Dermis blood vessel endothelial cell (primary cell): ENCODE measurements around the gene CHD9. TPM values are rescaled to one million over a fixed set of nuclear protein-coding genes. Genes with fewer than 3 reads are reported as not detected.
"Not testable (repeated sequence)": the region's sequence is repeated elsewhere in the genome, so short reads cannot be mapped to it uniquely, and the experiment has no call there.

Experiments
- DNase-seq: peaks from one replicate; pipeline ENCODE4 v3.0.0; 2010
- total RNA-seq: library from RNA; depleted of rRNA; stranded (reverse); fragments of >200 nt; gene quantifications from 2 replicates; pipeline ENCODE4 v1.2.3, GENCODE V29; 2014

CHD9 gene, protein sequence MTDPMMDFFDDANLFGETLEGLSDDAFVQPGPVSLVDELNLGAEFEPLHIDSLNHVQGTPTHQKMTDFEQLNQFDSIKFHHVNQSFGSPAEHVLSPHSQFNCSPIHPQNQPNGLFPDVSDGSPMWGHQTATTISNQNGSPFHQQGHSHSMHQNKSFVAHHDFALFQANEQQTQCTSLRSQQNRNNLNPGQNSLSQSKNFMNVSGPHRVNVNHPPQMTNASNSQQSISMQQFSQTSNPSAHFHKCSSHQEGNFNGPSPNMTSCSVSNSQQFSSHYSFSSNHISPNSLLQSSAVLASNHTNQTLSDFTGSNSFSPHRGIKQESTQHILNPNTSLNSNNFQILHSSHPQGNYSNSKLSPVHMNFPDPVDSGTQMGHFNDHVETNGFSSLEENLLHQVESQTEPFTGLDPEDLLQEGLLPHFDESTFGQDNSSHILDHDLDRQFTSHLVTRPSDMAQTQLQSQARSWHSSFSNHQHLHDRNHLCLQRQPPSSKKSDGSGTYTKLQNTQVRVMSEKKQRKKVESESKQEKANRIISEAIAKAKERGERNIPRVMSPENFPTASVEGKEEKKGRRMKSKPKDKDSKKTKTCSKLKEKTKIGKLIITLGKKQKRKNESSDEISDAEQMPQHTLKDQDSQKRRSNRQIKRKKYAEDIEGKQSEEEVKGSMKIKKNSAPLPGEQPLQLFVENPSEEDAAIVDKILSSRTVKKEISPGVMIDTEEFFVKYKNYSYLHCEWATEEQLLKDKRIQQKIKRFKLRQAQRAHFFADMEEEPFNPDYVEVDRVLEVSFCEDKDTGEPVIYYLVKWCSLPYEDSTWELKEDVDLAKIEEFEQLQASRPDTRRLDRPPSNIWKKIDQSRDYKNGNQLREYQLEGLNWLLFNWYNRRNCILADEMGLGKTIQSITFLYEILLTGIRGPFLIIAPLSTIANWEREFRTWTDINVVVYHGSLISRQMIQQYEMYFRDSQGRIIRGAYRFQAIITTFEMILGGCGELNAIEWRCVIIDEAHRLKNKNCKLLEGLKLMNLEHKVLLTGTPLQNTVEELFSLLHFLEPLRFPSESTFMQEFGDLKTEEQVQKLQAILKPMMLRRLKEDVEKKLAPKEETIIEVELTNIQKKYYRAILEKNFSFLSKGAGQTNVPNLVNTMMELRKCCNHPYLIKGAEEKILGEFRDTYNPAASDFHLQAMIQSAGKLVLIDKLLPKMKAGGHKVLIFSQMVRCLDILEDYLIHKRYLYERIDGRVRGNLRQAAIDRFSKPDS (N-terminal part only)
- 51.1 and 95.0 TPM in 2 replicates for total RNA-seq

DNA sequence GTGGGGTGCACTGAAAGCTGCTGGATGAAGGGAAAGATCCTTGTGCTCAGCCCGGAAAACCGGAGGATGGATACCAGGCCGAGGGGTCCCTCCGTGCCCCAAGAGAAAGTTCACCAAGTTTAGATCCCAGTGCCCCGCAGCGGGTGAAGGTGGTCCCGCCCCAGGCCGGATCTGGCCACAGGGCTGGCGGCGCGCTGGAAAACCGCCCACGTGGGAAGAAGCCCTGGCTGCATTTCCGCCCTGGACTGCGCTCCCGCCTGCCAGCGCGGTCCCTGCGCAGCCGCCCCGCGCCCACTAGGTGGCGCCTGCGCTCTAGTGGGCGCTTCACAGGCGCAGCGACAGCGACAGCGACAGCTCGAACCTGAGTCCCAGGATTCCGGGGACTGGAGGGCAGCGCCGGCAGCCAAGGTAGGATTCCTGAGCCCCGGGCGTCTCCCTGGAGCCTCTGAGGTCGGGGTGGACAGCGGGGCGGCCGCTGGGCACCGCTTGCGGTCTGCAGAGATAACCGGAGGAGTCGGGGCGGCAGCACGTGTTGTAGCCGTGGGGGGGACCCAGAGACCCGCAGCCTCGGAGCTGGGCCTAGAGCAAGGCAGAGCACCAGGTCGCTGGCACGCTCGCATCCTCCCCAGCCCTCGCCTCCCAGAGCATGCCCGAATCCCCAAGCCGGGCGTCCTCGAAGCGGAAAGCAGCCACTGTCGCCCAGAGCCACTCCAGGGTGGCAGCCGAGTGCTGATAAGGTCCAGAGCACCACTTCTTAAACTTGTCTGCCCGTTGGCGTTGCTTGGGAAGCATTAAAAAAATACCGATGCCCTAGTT lies at the start of gene CHD9:
CHD9 (plus strand) TSS at position 322 of the 816 bp plus-strand sequence. CDS start 101,099 bp downstream, outside the sequence.
- DNase-seq = peak; percentile 90

DNA sequence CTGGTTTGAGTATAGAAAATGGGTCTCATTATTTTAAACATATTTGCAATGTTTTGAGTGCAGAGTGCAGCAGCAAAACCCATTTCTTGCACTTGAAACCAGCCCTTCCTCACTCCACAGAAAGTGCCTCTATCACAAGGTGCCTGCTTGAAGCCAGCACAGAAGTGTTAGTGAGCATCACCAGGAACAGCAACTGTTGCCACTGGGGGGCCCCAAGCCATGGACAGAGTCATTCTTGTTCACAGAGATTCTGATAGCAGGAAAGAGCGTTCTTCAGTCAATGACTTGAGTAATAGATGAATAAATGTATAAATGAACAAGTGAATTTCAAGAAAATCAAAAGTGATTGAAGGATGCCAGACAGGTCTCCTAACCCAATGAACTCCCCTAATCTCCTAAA lies 47.7 kb upstream of the CHD9 start:
- no peak for DNase-seq

DNA sequence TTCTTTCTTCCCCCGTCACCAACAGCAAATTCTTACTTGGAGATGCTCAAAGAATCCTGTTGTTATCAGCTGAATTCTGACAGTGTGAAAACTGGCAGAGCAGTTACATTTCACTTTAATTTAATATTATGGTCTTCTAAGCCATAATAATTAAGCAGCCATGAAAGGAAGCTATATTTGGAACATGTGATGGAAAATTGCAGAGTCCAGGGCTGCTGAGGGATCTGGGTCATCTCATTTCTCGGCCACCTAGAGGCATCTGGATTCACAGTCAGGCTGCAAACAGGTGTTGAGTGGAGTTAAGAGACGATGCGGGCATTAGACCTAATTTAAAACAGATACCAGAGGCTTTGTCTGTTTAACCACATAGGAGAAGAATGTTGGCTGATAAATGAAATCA lies 40.5 kb upstream of the CHD9 start:
- no peak for DNase-seq

DNA sequence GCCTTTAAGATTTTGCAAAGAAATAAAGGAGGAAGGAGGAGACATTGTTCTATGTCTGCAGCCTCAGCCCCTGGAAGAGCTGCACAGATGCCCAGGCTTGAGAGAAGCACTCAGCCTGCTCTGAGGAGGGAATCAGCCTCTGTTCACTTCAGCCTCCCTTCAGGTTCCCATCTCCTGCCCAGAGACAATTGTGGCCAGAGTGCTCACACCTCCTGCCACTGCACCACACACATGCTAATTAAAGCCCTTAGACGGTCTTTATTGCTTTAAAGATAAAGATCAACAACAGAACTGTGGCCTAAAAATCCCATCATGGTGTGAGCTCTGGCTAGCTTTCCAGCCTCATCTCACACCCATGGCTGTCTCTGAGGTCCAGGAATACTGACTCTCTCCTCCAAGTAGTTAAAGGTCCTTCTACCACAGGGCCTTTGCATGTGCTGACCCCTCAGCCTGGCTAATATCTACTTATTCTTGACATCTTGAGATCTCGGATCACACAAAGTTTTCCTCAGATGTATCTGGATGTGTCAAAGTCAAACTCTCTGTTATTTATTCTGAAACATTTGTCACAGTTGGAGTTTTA lies 35.9 kb upstream of the CHD9 start:
- DNase-seq = no peak

DNA sequence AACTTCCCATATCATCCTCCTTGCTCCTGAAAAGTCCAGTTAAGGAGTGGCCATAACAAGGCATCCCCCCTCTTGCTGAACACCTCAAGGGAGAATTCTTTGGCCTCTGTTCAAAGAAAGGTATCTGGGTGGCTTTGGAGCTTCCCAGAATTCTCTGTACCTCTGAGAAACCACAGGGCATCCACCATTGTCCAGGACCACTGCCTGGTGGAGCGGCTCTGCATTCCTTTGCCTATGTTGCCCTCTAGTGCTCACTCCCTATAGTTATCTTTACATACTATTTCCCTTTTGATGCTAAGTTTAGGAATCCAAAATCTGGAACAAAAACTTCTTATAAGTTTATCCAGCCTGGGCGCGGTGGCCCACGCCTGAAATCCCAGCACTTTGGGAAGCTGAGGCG lies 32.4 kb upstream of the CHD9 start:
- peak; percentile 71 for DNase-seq

DNA sequence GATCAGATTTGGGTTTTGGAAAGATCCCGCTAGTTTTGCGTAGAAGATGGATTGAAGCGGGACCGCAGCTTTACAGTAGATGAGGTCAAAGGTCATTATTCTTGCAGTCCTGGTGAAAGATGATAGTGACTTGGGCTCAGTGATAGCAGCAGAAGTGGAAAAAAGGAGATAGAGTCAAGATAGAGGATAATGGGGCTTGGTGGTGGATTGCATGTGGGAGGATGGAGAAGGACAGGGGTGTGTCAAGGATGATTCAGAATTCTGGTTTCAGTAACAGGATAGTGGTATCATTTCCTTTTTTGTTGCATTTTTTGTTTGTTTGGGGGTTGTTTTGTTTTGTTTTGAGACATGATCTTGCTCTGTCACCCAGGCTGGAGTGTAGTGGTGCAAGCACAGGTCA lies 30.7 kb upstream of the CHD9 start:
- DNase-seq = no peak

DNA sequence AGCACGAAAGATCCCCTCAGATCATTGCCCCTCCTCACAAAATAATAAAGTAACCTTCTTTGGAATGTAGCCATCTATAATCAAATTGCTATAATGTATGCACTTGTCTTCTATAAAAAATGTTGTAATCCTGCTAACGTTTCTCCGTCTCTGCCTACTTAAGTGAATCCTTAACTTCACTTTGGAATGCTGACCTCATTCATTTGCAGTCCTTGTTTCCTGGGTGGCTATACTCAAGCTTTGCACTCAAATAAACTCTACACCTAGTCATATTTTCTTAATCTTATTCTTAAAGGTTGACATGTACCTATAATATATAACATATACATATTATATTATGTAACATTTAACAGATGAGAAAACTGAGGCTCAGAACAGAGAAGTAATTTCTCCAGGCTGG lies 24.8 kb upstream of the CHD9 start:
- DNase-seq = no peak

DNA sequence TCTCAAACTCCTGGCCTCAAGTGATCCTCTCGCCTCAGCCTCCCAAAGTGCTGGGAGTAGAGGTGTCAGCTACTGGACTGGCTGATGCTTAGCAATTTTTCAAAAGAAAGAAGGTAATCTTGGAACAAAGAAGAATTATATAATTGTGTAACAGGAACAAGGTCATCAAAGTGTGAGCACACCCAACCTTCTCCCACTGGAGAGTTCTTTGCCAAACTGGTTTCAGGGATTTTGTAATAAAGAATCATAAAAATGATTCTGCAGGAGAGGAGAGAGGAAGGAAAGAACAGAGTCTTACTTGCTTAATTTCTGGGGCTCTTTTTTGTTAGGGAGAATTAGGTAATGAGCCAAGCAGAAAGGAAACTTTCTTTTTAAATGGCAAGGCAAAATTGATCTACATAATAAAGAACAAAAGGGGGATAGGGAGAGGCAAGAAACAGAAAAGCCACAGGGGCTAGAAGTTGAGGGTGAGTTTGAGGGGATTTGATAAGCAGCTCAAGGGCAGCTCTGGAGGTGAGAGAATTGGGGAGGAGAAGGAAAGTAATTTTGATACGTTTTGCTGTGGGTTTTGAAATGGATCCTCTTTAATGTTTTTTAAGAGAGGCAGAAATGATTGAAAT lies 23.4 kb upstream of the CHD9 start:
- no peak for DNase-seq

DNA sequence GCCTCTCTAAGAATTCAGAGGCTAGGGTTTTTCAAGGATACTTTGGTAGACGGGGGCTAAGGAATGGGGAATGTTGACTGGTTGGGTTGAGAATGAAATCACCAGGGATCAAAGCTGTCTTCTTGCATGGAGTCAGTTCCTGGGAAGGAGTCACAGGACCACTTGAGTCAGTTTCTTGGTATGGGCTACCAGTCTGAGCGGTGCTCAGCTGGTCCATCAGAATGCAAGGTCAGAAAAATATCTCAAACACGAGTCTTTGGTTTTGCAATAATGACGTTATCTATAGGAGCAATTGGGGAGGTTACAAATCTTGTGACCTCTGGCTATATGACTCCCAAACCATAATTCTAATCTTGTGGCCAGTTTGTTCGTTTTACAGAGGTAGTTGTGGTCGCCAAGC lies 20.5 kb upstream of the CHD9 start:
- no peak for DNase-seq

DNA sequence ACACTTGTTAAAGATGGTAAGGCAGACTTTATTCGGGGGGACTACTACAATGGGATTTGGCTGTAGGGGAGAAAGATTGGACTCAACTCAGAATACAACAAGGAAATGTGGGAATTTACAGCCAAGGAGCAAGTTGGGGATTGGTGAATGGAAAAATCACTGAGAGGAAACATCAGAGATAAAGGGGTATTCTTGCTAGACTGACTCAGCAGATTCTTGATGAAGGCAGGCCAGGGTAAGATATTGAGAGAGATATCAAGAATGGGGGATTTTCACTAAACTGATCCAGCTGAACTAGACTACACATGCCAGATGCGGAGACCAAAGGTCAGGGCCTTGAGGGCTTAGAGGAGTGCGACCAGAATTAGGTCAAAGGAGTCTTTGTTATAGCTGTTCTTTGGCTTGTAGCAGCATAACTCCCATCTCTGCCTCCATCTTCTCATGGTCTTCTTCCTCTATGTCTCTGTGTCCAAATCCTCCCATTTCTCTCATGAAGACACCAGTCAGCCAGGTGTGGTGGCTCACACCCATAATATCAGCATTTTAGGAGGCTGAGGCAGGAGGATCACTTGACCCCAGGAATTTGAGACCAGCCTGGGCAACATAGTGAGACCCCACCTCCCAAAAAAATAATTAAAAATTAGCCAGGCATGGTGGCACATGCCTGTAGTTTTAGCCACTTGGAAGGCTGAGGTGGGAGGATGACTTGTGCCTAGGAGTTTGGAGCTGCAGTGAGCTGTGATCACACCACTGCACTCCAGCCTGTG lies 19.4 kb upstream of the CHD9 start:
- DNase-seq = no peak

DNA sequence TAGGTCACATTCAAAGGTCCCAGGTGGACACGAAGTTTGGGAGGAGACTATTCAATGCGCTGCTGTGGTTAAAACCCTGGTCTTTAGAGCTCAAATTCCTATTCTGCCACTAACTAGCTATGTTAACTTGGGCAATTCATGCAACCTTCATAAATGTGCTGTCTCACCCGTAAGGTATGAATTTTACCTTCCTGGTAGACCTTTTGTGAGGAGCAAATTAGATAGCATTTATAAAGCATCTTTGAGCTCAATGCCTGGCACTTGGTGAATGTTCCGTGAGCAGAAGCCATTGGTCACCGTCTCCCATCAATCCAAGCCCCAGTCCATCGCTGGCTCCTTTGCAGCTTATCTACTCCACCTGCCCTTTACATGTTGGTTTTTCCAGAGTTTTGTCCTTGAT lies 18.7 kb upstream of the CHD9 start:
- DNase-seq = no peak

DNA sequence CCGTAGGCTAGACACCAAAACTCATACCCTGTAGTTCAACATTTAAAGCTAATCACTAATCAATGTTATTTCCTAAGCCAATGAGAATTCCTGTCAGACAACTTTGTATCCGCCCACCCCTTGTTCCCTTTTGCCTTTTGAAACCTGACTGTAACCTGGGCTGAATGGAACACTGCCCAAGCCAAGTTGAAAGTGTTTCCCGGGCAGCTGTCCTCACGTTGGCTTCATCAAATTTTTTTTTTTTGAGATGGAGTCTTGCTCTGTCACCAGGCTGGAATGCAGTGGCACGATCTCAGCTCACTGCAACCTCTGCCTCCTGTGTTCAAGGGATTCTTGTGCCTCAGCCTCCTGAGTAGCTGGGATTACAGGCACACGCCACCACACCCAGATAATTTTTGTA lies 18.1 kb upstream of the CHD9 start:
- DNase-seq = not testable (repeated sequence)

DNA sequence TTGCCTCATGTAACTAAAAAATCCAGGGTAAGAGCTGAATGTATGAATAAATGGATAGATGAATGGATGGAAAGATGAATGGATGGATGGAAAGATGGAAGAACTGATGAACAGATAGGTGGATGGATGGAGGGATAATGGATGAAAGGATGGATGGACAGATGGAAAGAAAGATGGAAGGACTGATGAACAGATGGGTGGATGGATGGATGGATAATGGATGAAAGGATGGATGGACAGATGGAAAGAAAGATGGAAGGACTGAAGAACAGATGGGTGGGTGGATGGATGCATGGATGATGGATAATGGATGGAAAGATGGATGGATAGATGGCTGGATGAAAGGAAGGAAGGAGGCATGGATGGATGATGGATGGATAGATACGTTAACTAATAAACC lies 14.0 kb upstream of the CHD9 start:
- DNase-seq = no peak

DNA sequence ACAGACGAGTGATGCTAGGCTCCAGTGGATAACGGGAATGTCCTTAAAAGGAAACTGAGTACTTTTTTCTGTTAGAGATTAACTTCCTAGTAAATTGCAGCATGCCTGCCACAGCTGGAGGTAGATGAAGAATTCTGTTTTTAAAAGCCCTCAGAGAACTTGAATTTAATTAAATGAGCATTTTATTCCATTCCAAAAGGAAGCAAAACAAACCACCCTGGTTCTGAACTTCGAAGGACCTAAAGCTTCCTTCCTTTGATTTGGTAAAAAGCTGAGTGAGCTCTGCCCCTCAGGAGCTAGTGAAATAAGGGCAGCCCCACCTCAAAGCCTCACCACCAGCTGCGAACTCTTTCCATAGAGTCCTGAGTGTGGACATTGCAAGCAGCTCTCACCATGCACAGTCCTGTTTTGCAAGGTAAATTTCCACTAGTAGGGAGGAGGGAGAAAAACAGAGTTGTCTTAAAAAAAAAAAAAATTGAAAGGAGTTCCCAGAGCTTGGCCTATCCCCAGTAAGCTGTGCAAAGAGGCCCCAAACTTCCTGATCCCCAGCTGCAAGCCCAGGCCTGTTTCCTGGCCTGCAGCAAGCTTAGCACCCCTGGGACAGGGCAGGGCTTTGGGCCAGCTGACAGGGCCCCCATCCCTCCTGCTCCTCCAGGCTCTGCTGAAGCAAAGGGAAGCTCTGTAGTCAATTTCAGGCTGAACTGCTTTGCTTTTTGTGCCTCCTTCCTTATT lies 13.3 kb upstream of the CHD9 start:
- DNase-seq = peak; percentile 87

DNA sequence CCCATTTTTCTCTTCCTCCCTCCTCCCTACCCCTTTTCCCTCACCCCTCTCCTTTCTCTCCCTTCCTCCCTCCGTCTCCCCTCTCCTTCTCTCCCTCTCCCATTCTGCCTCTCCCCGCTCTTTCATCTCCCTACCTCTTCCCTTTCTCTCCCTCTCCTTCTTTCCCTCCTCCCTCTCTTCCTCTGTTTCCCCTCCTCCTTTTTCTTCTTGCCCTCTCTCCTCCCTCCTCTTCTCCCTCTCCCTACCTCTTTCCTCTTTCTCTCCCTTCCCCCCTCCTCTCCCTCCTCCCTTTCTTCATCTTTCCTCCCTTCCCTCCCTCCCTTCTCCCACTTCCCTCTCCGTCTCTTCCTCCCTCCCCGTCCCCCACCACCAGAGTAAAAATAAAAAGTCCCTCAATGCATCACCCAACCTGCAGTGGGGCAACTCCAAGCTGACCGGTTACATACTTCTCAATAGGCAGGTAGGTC lies 12.5 kb upstream of the CHD9 start:
- DNase-seq = no peak

DNA sequence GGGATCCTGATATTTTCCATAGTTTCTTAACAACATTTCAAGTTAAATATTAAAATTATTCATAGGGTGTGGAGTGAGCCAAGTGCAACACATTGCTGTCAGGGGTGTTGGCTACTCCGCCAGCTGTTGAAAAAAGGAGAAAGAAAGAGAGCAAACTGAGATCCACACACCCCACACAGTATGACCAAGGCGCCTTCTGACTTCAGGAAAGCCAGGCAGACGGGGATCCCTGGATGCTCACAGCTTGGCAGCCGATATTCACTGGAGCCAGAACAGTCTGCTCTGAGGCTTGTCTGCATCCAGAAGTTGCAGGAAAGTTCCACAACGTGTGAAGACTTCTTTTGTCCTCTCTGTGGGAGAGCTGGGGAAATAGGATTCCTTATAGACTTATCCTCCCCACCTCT lies 11.4 kb upstream of the CHD9 start:
- no peak for DNase-seq

DNA sequence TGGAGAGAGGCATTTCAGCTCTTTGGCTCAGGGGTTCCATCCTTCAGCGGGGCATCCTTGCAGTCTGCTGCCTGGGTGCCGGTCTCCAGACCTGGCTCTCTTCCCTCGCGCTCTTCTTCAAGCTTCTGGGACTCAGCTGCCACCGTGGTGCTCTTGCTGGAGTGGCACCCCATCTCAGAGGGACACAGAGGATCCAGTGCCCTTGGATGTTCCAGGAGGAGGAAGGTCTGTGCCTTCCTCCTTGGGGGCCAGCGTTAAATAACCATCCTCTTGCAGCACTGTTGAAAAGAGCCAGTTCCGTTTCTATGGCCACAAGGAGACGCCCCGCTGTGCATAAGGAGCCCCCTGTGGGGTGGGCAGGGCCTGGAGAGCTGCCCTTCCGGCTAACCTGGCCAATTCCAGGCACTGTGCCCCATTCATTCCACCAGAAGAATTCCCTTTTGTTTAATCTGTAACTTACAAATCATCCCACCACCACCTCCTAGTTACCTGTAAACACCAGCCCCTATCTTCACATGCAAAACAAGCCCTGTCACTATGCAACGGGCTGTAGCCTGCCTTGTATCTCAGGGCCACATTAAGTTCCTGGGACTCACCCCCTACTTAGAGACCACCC lies 10.7 kb upstream of the CHD9 start:
- DNase-seq = no peak

DNA sequence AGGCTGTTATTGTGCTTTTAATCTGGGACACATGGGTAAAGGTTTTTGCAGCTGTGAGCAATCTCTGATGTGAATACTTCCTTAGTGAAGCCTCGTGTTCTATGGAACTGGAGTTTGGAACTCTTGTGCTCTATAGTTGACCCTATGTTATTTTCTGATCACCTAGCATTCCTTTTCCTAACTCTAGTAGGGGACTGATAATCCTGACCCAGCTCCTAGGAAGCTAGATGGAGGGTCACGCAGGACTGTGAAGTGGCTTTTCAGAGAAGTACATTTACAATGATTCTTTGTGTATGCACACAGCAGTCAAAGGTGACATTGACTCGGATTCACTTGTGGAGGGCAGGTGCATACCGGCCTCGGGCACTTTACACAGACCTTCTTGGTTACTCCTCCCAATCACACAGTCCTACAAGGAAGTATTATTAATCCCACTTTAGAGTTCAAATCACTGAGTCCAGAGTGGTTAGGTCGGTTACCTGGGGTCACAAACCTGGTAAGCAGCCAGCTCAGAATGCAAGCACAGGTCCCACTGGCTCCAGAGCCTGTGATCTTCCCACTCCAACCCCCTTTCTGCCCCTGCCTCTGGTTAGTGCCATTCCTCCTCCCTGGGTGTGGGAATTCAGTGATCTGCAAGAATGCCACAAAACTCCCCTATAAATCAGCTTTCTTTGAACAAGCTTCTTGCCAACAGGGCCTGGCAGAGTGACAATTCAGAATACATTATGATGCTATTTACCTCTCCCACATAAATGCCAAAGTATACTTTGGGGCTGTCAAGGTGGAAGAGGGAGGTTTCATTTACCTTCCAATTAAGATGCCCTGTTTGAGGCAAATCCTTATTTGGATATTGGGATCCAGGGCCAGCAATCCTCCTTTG lies 9.2 kb upstream of the CHD9 start:
- DNase-seq = no peak
